ENCODE data around the gene SUFU. TPM values are rescaled to one million over a fixed set of nuclear protein-coding genes. Genes with fewer than 3 reads are reported as not detected.

The SUFU gene
- total RNA-seq, 2 donors from 2014 or later = 6.8 to 10.9 TPM

GRCh38 chr10:102468683-102469082 lies 35.1 kb upstream of the SUFU start:
- DNase-seq (ENCODE audit: low spot score) = no peak
- no peaks in the 10 kb centered on the region for H3K36me3 Mint-ChIP-seq
- H3K4me3 Mint-ChIP-seq = no peak overlapping the region
- no peaks in the 10 kb centered on the region for H3K27me3 Mint-ChIP-seq
- H3K9me3 Mint-ChIP-seq = no peaks in the 10 kb centered on the region
- peak overlapping the region in 1 of 2 donors; percentile 70 for H3K27ac Mint-ChIP-seq
- peak in 1 of 2 donors; percentile 13 for ATAC-seq
- peaks cover 8 to 18% of the 10 kb centered on the region in 2 donors for H3K4me1 Mint-ChIP-seq (ENCODE audit: low read depth in 2 of 2)

GRCh38 chr10:102470579-102471546 lies 32.9 kb upstream of the SUFU start:
- no peak for ATAC-seq
- Mint-ChIP-seq H3K36me3 (no peaks in the 10 kb centered on the region), H3K4me1 (ENCODE audit: low read depth in 2 of 2) (peaks cover 13 to 22% of the 10 kb centered on the region in 2 donors), H3K27ac (no peak overlapping the region), H3K27me3 (no peaks in the 10 kb centered on the region), H3K9me3 (no peaks in the 10 kb centered on the region), H3K4me3 (no peak overlapping the region)
- no peak for DNase-seq (ENCODE audit: low spot score)

- ATAC-seq (no peak), DNase-seq (ENCODE audit: low spot score) (no peak)
- Mint-ChIP-seq H3K27ac (peak overlapping the region; percentile 40 to 52), H3K9me3 (no peaks in the 10 kb centered on the region), H3K4me1 (ENCODE audit: low read depth in 2 of 2) (peaks cover 14 to 19% of the 10 kb centered on the region in 2 donors), H3K4me3 (no peak overlapping the region), H3K27me3 (no peaks in the 10 kb centered on the region), H3K36me3 (no peaks in the 10 kb centered on the region)
These were observed 30.1 kb upstream of the SUFU start for GRCh38 chr10:102473445-102474331.

- no peak overlapping the region for H3K4me3 Mint-ChIP-seq
- no peaks in the 10 kb centered on the region for H3K27me3 Mint-ChIP-seq
- peaks cover 11 to 18% of the 10 kb centered on the region in 2 donors for H3K4me1 Mint-ChIP-seq (ENCODE audit: low read depth in 2 of 2)
- peak overlapping the region in 1 of 2 donors; percentile 16 for H3K27ac Mint-ChIP-seq
- H3K36me3 Mint-ChIP-seq = no peaks in the 10 kb centered on the region
- ATAC-seq (no peak), DNase-seq (ENCODE audit: low spot score) (no peak)
- no peaks in the 10 kb centered on the region for H3K9me3 Mint-ChIP-seq
These were observed 28.2 kb upstream of the SUFU start for GRCh38 chr10:102475451-102476040.

- ATAC-seq (no peak), DNase-seq (ENCODE audit: low spot score) (no peak)
- Mint-ChIP-seq H3K4me3 (no peak overlapping the region), H3K9me3 (no peaks in the 10 kb centered on the region), H3K4me1 (ENCODE audit: low read depth in 2 of 2) (peaks cover 11 to 18% of the 10 kb centered on the region in 2 donors), H3K27ac (peak overlapping the region in 1 of 2 donors; percentile 12), H3K27me3 (no peaks in the 10 kb centered on the region), H3K36me3 (no peaks in the 10 kb centered on the region)
These were observed 27.2 kb upstream of the SUFU start for GRCh38 chr10:102476466-102477141.

- no peaks in the 10 kb centered on the region for H3K9me3 Mint-ChIP-seq
- no peaks in the 10 kb centered on the region for H3K27me3 Mint-ChIP-seq
- peaks cover 6 to 7% of the 10 kb centered on the region in 2 donors for H3K4me1 Mint-ChIP-seq (ENCODE audit: low read depth in 2 of 2)
- ATAC-seq (no peak), DNase-seq (ENCODE audit: low spot score) (no peak)
- no peaks in the 10 kb centered on the region for H3K36me3 Mint-ChIP-seq
- H3K4me3 Mint-ChIP-seq = no peak overlapping the region
- peak overlapping the region in 1 of 2 donors; percentile 84 for H3K27ac Mint-ChIP-seq
These were observed 24.1 kb upstream of the SUFU start for GRCh38 chr10:102479651-102480050.

- H3K27ac Mint-ChIP-seq = no peak overlapping the region
- no peaks in the 10 kb centered on the region for H3K27me3 Mint-ChIP-seq
- DNase-seq (ENCODE audit: low spot score) = no peak
- H3K9me3 Mint-ChIP-seq = no peaks in the 10 kb centered on the region
- ATAC-seq = no peak
- H3K36me3 Mint-ChIP-seq = no peaks in the 10 kb centered on the region
- H3K4me1 Mint-ChIP-seq (ENCODE audit: low read depth in 2 of 2) = peaks cover 6 to 7% of the 10 kb centered on the region in 2 donors
- H3K4me3 Mint-ChIP-seq = no peak overlapping the region
These were observed 23.4 kb upstream of the SUFU start for GRCh38 chr10:102480396-102480795.

- H3K27me3 Mint-ChIP-seq = no peaks in the 10 kb centered on the region
- no peak overlapping the region for H3K27ac Mint-ChIP-seq
- no peaks in the 10 kb centered on the region for H3K9me3 Mint-ChIP-seq
- peaks cover 2 to 4% of the 10 kb centered on the region in 2 donors for H3K4me1 Mint-ChIP-seq (ENCODE audit: low read depth in 2 of 2)
- DNase-seq (ENCODE audit: low spot score) (no peak), ATAC-seq (no peak)
- no peaks in the 10 kb centered on the region for H3K36me3 Mint-ChIP-seq
- no peak overlapping the region for H3K4me3 Mint-ChIP-seq
These were observed 19.8 kb upstream of the SUFU start for GRCh38 chr10:102484021-102484420.

- no peaks in the 10 kb centered on the region for H3K9me3 Mint-ChIP-seq
- H3K4me1 Mint-ChIP-seq (ENCODE audit: low read depth in 2 of 2) = no peaks in the 10 kb centered on the region
- H3K27me3 Mint-ChIP-seq = no peaks in the 10 kb centered on the region
- H3K27ac Mint-ChIP-seq = no peak overlapping the region
- ATAC-seq (no peak), DNase-seq (ENCODE audit: low spot score) (no peak)
- no peaks in the 10 kb centered on the region for H3K36me3 Mint-ChIP-seq
- no peak overlapping the region for H3K4me3 Mint-ChIP-seq
These were observed 18.5 kb upstream of the SUFU start for GRCh38 chr10:102485093-102485784.

- DNase-seq (ENCODE audit: low spot score) (no peak), ATAC-seq (no peak)
- Mint-ChIP-seq H3K27me3 (no peaks in the 10 kb centered on the region), H3K36me3 (no peaks in the 10 kb centered on the region), H3K4me1 (ENCODE audit: low read depth in 2 of 2) (peaks cover 17% of the 10 kb centered on the region in 2 donors), H3K4me3 (no peak overlapping the region), H3K9me3 (no peaks in the 10 kb centered on the region), H3K27ac (peak overlapping the region in 1 of 2 donors; percentile 43)
These were observed 12.6 kb upstream of the SUFU start for GRCh38 chr10:102491136-102491535.

- ATAC-seq (no peak), DNase-seq (ENCODE audit: low spot score) (no peak)
- peak overlapping the region in 1 of 2 donors; percentile 10 for H3K27ac Mint-ChIP-seq
- H3K9me3 Mint-ChIP-seq = no peaks in the 10 kb centered on the region
- H3K36me3 Mint-ChIP-seq = no peaks in the 10 kb centered on the region
- H3K27me3 Mint-ChIP-seq = no peaks in the 10 kb centered on the region
- H3K4me3 Mint-ChIP-seq = no peak overlapping the region
- H3K4me1 Mint-ChIP-seq (ENCODE audit: low read depth in 2 of 2) = peaks cover 17 to 20% of the 10 kb centered on the region in 2 donors
These were observed 11.3 kb upstream of the SUFU start for GRCh38 chr10:102492344-102492939.

- H3K4me1 Mint-ChIP-seq (ENCODE audit: low read depth in 2 of 2) = peaks cover 17 to 20% of the 10 kb centered on the region in 2 donors
- no peak for DNase-seq (ENCODE audit: low spot score)
- H3K27ac Mint-ChIP-seq = peak overlapping the region in 1 of 2 donors; percentile 33
- no peaks in the 10 kb centered on the region for H3K36me3 Mint-ChIP-seq
- no peak overlapping the region for H3K4me3 Mint-ChIP-seq
- ATAC-seq = no peak
- H3K27me3 Mint-ChIP-seq = no peaks in the 10 kb centered on the region
- H3K9me3 Mint-ChIP-seq = no peaks in the 10 kb centered on the region
These were observed 10.8 kb upstream of the SUFU start for GRCh38 chr10:102492983-102493382.
